Gastroesophageal sphincter (tissue), 4 donors: Measurements from ENCODE around the gene SPACA9. TPM values are rescaled to one million over a fixed set of nuclear protein-coding genes. Genes with fewer than 3 reads are reported as not detected.

ENCODE experiments used
- ATAC-seq: fragments of 150-250 bp; one replicate; pipeline ENCODE4 v1.9.1; 2016; ENCODE audit warnings: mild to moderate bottlenecking, moderate library complexity
- H3K27ac ChIP-seq, 4 donors: fragments of 200-600 bp; sonication (generic) in 3 of 4; 1 replicate in 3 of 4; 2 replicates in 1 of 4; pipeline ENCODE4 v1.5.1; 2016 to 2019
- H3K27me3 ChIP-seq: fragments of 200-600 bp; sonication (generic); one replicate; pipeline ENCODE4 v1.5.1; 2019
- H3K36me3 ChIP-seq, 2 donors: fragments of 200-600 bp; sonication (generic); one replicate each; pipeline ENCODE4 v1.5.1; 2019; ENCODE audit warnings: control low read depth in 1 of 2
- H3K4me1 ChIP-seq, 3 donors: fragments of 200-600 bp; sonication (generic); 1 replicate in 2 of 3; 2 replicates in 1 of 3; pipeline ENCODE4 v1.5.1; 2016 to 2019; ENCODE audit warnings: control low read depth in 2 of 3
- H3K4me3 ChIP-seq, 2 donors: fragments of 200-600 bp; sonication (generic); one replicate each; pipeline ENCODE4 v1.5.1; 2019; ENCODE audit warnings: mild to moderate bottlenecking in 1 of 2, moderate library complexity in 1 of 2
- H3K9me3 ChIP-seq, 3 donors: fragments of 200-600 bp; sonication (generic); one replicate each; pipeline ENCODE4 v1.5.1; 2017 to 2019; ENCODE audit warnings: control low read depth in 2 of 3
- EP300 ChIP-seq: sonication (generic); formaldehyde crosslinking; IDR thresholded peaks from one replicate; pipeline ENCODE4 v1.6.1; 2017; ENCODE audit warnings: antibody characterized with exemption, mild to moderate bottlenecking
- POLR2A ChIP-seq, 2 donors: fragments of 450-650 bp; IDR thresholded peaks; one replicate each; pipeline ENCODE4 v1.6.1; 2017; ENCODE audit warnings: antibody characterized with exemption in 2 of 2, mild to moderate bottlenecking in 2 of 2, moderate library complexity in 1 of 2
- POLR2AphosphoS5 ChIP-seq: sonication (generic); formaldehyde crosslinking; IDR thresholded peaks from one replicate; pipeline ENCODE4 v1.6.1; 2017; ENCODE audit warnings: antibody characterized with exemption
- WGBS, 2 donors: methylation state at CpG; one replicate each; pipeline ENCODE4 v1.1.5; 2018; ENCODE audit warnings: low coverage in 1 of 2; 5-methylcytosine and 5-hydroxymethylcytosine counted together
- total RNA-seq, 4 donors: library from RNA; depleted of rRNA; stranded (reverse); fragments of >200 nt; gene quantifications; one replicate each; pipeline ENCODE4 v1.1.0, GENCODE V29; 2016
- TF ChIP-seq, protein P1 (sequence below), 4 experiments: fragments of 200-600 bp in 2 of 4; fragments of 450-650 bp in 2 of 4; sonication (generic) in 1 of 4; IDR thresholded peaks; one replicate each; pipeline ENCODE4 v1.5.1; 2017 to 2019; ENCODE audit warnings: antibody characterized with exemption in 4 of 4, mild to moderate bottlenecking in 2 of 4, moderate library complexity in 2 of 4

SPACA9 gene
- total RNA-seq, 4 donors from 2014 or later, result 2.6 to 8.2 (median 3.9) TPM

GRCh38 chr9:132863096-132863495, 15.6 kb upstream of the SPACA9 start:
- WGBS, 2 donors, result 84 to 88% methylated on average over 8 to 12 of the region's 12 CpGs
- ATAC-seq, result no peak
- no peak overlapping the region for H3K4me3 ChIP-seq
- no peak overlapping the region for H3K27ac ChIP-seq
- H3K4me1 ChIP-seq, result peaks cover 0 to 2% (median 0%) of the 10 kb centered on the region in 3 donors
- peaks cover 0 to 6% of the 10 kb centered on the region in 2 donors for H3K36me3 ChIP-seq
- TF ChIP-seq POLR2A (IDR thresholded peaks at IDR 0.05) (no peak), EP300 (no peak), POLR2AphosphoS5 (no peak)
- TF ChIP-seq, protein P1, sequence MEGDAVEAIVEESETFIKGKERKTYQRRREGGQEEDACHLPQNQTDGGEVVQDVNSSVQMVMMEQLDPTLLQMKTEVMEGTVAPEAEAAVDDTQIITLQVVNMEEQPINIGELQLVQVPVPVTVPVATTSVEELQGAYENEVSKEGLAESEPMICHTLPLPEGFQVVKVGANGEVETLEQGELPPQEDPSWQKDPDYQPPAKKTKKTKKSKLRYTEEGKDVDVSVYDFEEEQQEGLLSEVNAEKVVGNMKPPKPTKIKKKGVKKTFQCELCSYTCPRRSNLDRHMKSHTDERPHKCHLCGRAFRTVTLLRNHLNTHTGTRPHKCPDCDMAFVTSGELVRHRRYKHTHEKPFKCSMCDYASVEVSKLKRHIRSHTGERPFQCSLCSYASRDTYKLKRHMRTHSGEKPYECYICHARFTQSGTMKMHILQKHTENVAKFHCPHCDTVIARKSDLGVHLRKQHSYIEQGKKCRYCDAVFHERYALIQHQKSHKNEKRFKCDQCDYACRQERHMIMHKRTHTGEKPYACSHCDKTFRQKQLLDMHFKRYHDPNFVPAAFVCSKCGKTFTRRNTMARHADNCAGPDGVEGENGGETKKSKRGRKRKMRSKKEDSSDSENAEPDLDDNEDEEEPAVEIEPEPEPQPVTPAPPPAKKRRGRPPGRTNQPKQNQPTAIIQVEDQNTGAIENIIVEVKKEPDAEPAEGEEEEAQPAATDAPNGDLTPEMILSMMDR (IDR thresholded peaks at IDR 0.05), result no peak
- H3K9me3 ChIP-seq, result no peaks in the 10 kb centered on the region
- H3K27me3 ChIP-seq, result no peaks in the 10 kb centered on the region

GRCh38 chr9:132864277-132864676, 14.4 kb upstream of the SPACA9 start:
- Histone ChIP-seq H3K27me3 (no peaks in the 10 kb centered on the region), H3K4me3 (no peak overlapping the region), H3K4me1 (no peaks in the 10 kb centered on the region), H3K27ac (no peak overlapping the region), H3K36me3 (peaks cover 0 to 6% of the 10 kb centered on the region in 2 donors), H3K9me3 (no peaks in the 10 kb centered on the region)
- WGBS, 2 donors, result 69 to 92% methylated on average over 2 of the region's 2 CpGs
- TF ChIP-seq POLR2A (IDR thresholded peaks at IDR 0.05) (no peak), POLR2AphosphoS5 (no peak), EP300 (no peak)
- TF ChIP-seq, protein P1 (IDR thresholded peaks at IDR 0.05), result no peak
- ATAC-seq, result no peak

DNA sequence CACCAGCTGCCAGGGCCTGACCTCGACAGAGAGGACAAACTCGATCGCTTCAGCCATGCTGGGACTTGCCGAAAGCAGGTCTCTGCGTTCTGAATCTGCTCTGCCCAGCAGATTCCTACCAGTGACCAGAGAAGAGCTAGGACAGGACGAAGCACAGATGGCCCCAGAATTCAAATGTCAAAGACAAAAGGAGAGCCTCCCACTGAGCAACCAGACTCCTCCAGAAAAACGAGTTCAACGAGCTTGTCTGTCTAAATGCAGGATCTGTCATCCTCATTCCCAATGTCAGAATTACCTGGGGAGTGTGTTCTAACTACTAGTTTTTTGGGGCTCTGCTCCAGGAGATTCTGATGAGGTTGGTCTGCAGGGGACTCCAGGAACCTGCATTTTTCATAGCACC, 14.0 kb upstream of the SPACA9 start:
- Histone ChIP-seq H3K27ac (no peak overlapping the region), H3K4me3 (no peak overlapping the region), H3K36me3 (peaks cover 0 to 6% of the 10 kb centered on the region in 2 donors), H3K4me1 (no peaks in the 10 kb centered on the region), H3K9me3 (no peaks in the 10 kb centered on the region), H3K27me3 (no peaks in the 10 kb centered on the region)
- no peak for ATAC-seq
- TF ChIP-seq, protein P1 (IDR thresholded peaks at IDR 0.05), result no peak
- no peak for TF ChIP-seq POLR2AphosphoS5
- no peak for TF ChIP-seq POLR2A (IDR thresholded peaks at IDR 0.05)
- no peak for TF ChIP-seq EP300
- WGBS, 2 donors, result 45 to 67% methylated on average over 3 to 8 of the region's 8 CpGs

- TF ChIP-seq POLR2A (IDR thresholded peaks at IDR 0.05) (no peak), POLR2AphosphoS5 (no peak), EP300 (no peak)
- TF ChIP-seq, protein P1 (IDR thresholded peaks at IDR 0.05), result no peak
- peaks cover 0 to 6% of the 10 kb centered on the region in 2 donors for H3K36me3 ChIP-seq
- ATAC-seq, result no peak
Observed at GRCh38 chr9:132866898-132867297, 11.8 kb upstream of the SPACA9 start.

GRCh38 chr9:132869266-132869665, 9.4 kb upstream of the SPACA9 start:
- H3K9me3 ChIP-seq, result no peaks in the 10 kb centered on the region
- H3K4me3 ChIP-seq, result no peak overlapping the region
- H3K4me1 ChIP-seq, result peaks cover 0 to 19% (median 0%) of the 10 kb centered on the region in 3 donors
- no peak overlapping the region for H3K27ac ChIP-seq
- TF ChIP-seq EP300, result no peak
- TF ChIP-seq, protein P1 (IDR thresholded peaks at IDR 0.05), result no peak
- TF ChIP-seq POLR2A (IDR thresholded peaks at IDR 0.05), result no peak
- no peak for TF ChIP-seq POLR2AphosphoS5
- H3K36me3 ChIP-seq, result no peaks in the 10 kb centered on the region
- no peak for ATAC-seq
- 80% methylated on average over 3 of the region's 9 CpGs; no CpG with 5 or more reads in 1 of the 2 donors for WGBS, 2 donors
- H3K27me3 ChIP-seq, result no peaks in the 10 kb centered on the region

More at GRCh38 chr9:132866898-132867297, 11.8 kb upstream of the SPACA9 start:
- Histone ChIP-seq H3K27ac (no peak overlapping the region), H3K9me3 (no peaks in the 10 kb centered on the region), H3K4me1 (peaks cover 0 to 18% (median 0%) of the 10 kb centered on the region in 3 donors), H3K4me3 (no peak overlapping the region), H3K27me3 (no peaks in the 10 kb centered on the region)
- WGBS, 2 donors, result 74 to 80% methylated on average over 7 to 8 of the region's 8 CpGs
